Spleen (tissue), 11 donors: ENCODE results near the gene CAMK2B. TPM values are rescaled to one million over a fixed set of nuclear protein-coding genes. Genes with fewer than 3 reads are reported as not detected.

Experiments used
- DNase-seq: peaks from one replicate; pipeline ENCODE4 v3.0.0-alpha.2; 2020
- H3K27ac ChIP-seq, 8 donors: fragments of 200-600 bp; sonication (generic) in 7 of 8; 1 replicate in 4 of 8; 2 replicates in 4 of 8; pipeline versions ENCODE4 v1.5.0 to v1.8.0; 2016 to 2021; ENCODE audit warnings: inconsistent platforms in 4 of 8, mild to moderate bottlenecking in 4 of 8, moderate library complexity in 1 of 8
- H3K27me3 ChIP-seq, 7 donors: fragments of 200-600 bp; sonication (generic) in 6 of 7; replicated peaks in 1 of 7; 1 replicate in 4 of 7; 2 replicates in 3 of 7; pipeline versions ENCODE4 v1.5.0 to v1.8.0; 2016 to 2021; ENCODE audit warnings: inconsistent platforms in 3 of 7, mild to moderate bottlenecking in 1 of 7
- H3K36me3 ChIP-seq, 6 donors: fragments of 200-600 bp; sonication (generic) in 5 of 6; 1 replicate in 4 of 6; 2 replicates in 2 of 6; pipeline versions ENCODE4 v1.5.0 to v1.8.0; 2016 to 2021; ENCODE audit warnings: inconsistent platforms in 2 of 6
- H3K4me1 ChIP-seq, 6 donors: fragments of 200-600 bp; sonication (generic) in 5 of 6; 1 replicate in 3 of 6; 2 replicates in 3 of 6; pipeline versions ENCODE4 v1.5.0 to v1.8.0; 2016 to 2021; ENCODE audit warnings: inconsistent platforms in 3 of 6
- H3K4me3 ChIP-seq, 8 donors: fragments of 200-600 bp; sonication (generic) in 7 of 8; 1 replicate in 4 of 8; 2 replicates in 4 of 8; pipeline versions ENCODE4 v1.5.0 to v1.8.0; 2016 to 2021; ENCODE audit warnings: inconsistent platforms in 4 of 8, mild to moderate bottlenecking in 4 of 8, moderate library complexity in 2 of 8
- H3K9me3 ChIP-seq, 8 donors: fragments of 200-600 bp; sonication (generic) in 7 of 8; 1 replicate in 4 of 8; 2 replicates in 4 of 8; pipeline versions ENCODE4 v1.5.0 to v1.8.0; 2016 to 2021; ENCODE audit warnings: inconsistent platforms in 4 of 8
- POLR2A ChIP-seq, 3 donors: fragments of 450-650 bp; IDR thresholded peaks; one replicate each; pipeline ENCODE4 v1.5.1; 2017; ENCODE audit warnings: antibody characterized with exemption in 3 of 3, mild to moderate bottlenecking in 1 of 3
- POLR2AphosphoS5 ChIP-seq, 3 donors: sonication (generic); formaldehyde crosslinking; IDR thresholded peaks; one replicate each; pipeline ENCODE4 v1.5.1; 2017; ENCODE audit warnings: antibody characterized with exemption in 3 of 3
- WGBS, 5 donors: extraction: QIAGEN DNeasy Blood & Tissue Kit in 3 of 5; methylation state at CpG; one replicate each; pipeline versions ENCODE4 v1.1.5 to v1.1.7; 2013 to 2018; 5-methylcytosine and 5-hydroxymethylcytosine counted together
- intact Hi-C: fragments of 100-400 bp; cut with DNase I; formaldehyde crosslinking; loops from one replicate; pipeline ENCODE4 v1.15.0; 2023; ENCODE audit warnings: low total_unique reads
- polyA plus RNA-seq, 3 donors: library from polyadenylated mRNA; stranded (reverse); fragments of 200-250 nt; gene quantifications; one replicate each; pipeline ENCODE4 v1.2.1, GENCODE V29; 2013
- total RNA-seq, 7 donors: library from RNA; depleted of rRNA in 3 of 7; stranded (reverse); fragments of >200 nt in 3 of 7; fragmentation: NEBNext Ultra II Directional in 4 of 7; extraction: Animal tissue kit (Norgen Biotek cat#: 25700) in 4 of 7; gene quantifications; one replicate each; pipeline versions ENCODE4 v1.1.0 to v1.2.1, GENCODE V29; 2016 to 2021
- TF ChIP-seq, protein P1 (sequence below), 11 experiments: fragments of 200-600 bp in 7 of 11; fragments of 450-650 bp in 4 of 11; sonication (generic) in 4 of 11; IDR thresholded peaks in 8 of 11; conservative IDR thresholded peaks in 3 of 11; 1 replicate in 7 of 11; 2 replicates in 4 of 11; pipeline versions ENCODE4 v1.4.0 to v1.8.0; 2016 to 2021; ENCODE audit warnings: antibody characterized with exemption in 11 of 11, inconsistent platforms in 4 of 11, mild to moderate bottlenecking in 1 of 11
- donor health status: healthy with polysubstance abuse.
- donor health status: DM: no; HTN: no; CAD: no; lungs with moderate emphysema.
- donor health status: DM: no; HTN: no; CAD: no.
- donor health status: Bipolar disorder and iron deficiency.
- donor health status: healthy.
- donor health status: DM: no; HTN: no; CAD: no.
- donor health status: DM: yes; HTN: yes; CAD: no.

CAMK2B gene
- total and polyA plus RNA-seq, 10 donors, result 0.20 to 2.9 (median 0.61) TPM; not detected in 2

DNA sequence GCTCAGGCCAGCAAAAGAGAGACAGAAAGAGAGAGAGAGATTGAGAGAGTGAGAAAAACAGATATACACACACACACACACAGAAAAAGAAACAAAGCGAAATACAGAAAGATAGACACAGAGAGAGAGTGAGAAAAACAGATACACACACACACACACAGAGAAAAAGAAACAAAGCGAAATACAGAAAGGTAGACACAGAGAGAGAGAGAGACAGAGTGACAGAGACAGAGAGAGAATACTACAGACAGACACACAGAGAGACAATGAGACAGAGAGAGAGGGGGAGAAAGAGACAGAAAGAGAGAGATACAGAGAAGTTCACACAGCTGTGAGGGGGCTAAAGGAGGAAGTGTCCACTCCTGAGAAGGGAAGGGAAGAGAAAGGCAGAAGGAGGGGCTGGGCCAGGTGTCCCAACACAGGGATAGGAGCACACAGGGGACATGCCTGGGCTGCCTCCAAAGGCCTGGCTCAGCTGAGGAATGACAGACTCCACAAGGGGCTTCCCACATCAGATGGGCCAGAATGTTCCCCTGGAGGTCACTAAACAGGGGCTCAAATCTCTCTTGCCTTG is 140.4 kb downstream of the CAMK2B start:
- Histone ChIP-seq H3K36me3 (no peaks in the 10 kb centered on the region), H3K27me3 (peaks cover 0 to 4% (median 0%) of the 10 kb centered on the region in 7 donors), H3K4me1 (no peaks in the 10 kb centered on the region), H3K9me3 (peaks cover 0 to 15% (median 9%) of the 10 kb centered on the region in 8 donors), H3K27ac (no peak overlapping the region), H3K4me3 (no peak overlapping the region)
- DNase-seq, result no peak
- 86 to 98% (median 93%) methylated on average over 2 of the region's 2 CpGs for WGBS, 5 donors
- TF ChIP-seq, protein P1, sequence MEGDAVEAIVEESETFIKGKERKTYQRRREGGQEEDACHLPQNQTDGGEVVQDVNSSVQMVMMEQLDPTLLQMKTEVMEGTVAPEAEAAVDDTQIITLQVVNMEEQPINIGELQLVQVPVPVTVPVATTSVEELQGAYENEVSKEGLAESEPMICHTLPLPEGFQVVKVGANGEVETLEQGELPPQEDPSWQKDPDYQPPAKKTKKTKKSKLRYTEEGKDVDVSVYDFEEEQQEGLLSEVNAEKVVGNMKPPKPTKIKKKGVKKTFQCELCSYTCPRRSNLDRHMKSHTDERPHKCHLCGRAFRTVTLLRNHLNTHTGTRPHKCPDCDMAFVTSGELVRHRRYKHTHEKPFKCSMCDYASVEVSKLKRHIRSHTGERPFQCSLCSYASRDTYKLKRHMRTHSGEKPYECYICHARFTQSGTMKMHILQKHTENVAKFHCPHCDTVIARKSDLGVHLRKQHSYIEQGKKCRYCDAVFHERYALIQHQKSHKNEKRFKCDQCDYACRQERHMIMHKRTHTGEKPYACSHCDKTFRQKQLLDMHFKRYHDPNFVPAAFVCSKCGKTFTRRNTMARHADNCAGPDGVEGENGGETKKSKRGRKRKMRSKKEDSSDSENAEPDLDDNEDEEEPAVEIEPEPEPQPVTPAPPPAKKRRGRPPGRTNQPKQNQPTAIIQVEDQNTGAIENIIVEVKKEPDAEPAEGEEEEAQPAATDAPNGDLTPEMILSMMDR (IDR thresholded peaks at IDR 0.05 in 8 of 11, conservative IDR thresholded peaks at IDR 0.05 in 3 of 11), result no peak
- no peak for TF ChIP-seq POLR2A (IDR thresholded peaks at IDR 0.05)
- no peak for TF ChIP-seq POLR2AphosphoS5 (IDR thresholded peaks at IDR 0.05)
- intact Hi-C loops, result no loop called here

DNA sequence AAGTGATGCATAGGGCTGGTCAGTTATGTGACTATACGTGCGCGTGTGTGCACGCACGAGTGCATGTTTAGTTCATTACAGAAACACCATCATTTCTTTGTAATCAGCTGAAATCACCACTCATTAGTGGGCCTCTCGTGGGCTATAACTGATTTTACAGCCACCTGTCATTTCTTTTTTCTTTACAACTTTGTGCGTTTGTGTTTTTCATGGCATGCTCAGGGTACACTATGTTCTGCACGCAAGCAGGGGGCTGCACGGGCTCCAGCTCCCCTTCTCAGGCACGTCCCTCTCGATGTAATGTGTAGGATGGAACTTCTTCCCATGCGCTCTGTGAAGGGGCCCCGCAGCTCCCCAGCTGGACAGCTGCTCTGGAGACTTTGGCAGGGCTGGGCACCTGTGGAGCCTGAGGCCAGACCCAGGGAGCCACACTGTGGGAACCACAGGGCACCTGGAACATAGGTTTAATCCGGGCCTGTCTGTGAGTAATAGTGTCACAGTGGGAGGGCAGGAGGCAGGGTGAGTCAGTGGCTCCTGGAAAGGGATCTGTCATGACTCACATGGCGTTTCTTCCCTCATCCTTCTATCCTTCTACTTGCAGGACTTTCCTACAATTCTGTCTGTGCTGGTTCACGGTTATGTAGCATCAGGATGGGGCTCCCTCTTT is 141.1 kb downstream of the CAMK2B start:
- H3K4me1 ChIP-seq, result no peaks in the 10 kb centered on the region
- peaks cover 0 to 15% (median 9%) of the 10 kb centered on the region in 8 donors for H3K9me3 ChIP-seq
- WGBS, 5 donors, result 77 to 88% (median 83%) methylated on average over 16 of the region's 16 CpGs
- H3K27me3 ChIP-seq, result peaks cover 0 to 2% (median 0%) of the 10 kb centered on the region in 7 donors
- intact Hi-C loops, result no loop called here
- no peak for DNase-seq
- H3K27ac ChIP-seq, result no peak overlapping the region
- TF ChIP-seq POLR2AphosphoS5 (IDR thresholded peaks at IDR 0.05), result no peak
- TF ChIP-seq POLR2A (IDR thresholded peaks at IDR 0.05), result no peak
- TF ChIP-seq, protein P1 (IDR thresholded peaks at IDR 0.05 in 8 of 11, conservative IDR thresholded peaks at IDR 0.05 in 3 of 11), result no peak
- no peak overlapping the region for H3K4me3 ChIP-seq
- no peaks in the 10 kb centered on the region for H3K36me3 ChIP-seq

DNA sequence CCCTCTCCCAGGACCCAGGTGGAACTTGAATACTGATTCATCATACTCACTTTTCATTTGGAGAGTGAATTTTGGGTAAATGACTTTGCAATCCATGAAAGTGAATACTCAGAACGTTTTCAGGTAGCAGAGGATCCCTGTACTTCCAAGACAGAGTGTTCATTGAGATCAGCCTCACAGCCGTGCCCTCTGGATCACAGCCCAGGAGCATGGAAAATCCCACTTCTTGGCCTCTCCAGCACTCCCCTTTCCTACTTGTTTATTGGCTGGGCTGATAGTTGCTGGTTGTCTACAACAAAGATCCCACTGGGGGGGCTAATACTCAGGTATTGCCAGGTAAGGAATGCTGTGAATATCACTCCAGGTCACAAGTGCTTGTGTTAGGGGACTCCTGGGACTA is 142.0 kb downstream of the CAMK2B start:
- TF ChIP-seq POLR2AphosphoS5 (IDR thresholded peaks at IDR 0.05) (no peak), POLR2A (IDR thresholded peaks at IDR 0.05) (no peak)
- TF ChIP-seq, protein P1 (IDR thresholded peaks at IDR 0.05 in 8 of 11, conservative IDR thresholded peaks at IDR 0.05 in 3 of 11), result no peak
- H3K27me3 ChIP-seq, result no peaks in the 10 kb centered on the region

GRCh38 chr7:44182827-44183226 is 142.6 kb downstream of the CAMK2B start:
- Histone ChIP-seq H3K9me3 (peaks cover 0 to 15% (median 9%) of the 10 kb centered on the region in 8 donors), H3K27ac (no peak overlapping the region), H3K36me3 (no peaks in the 10 kb centered on the region), H3K4me1 (no peaks in the 10 kb centered on the region), H3K4me3 (no peak overlapping the region), H3K27me3 (peaks cover 0 to 3% (median 0%) of the 10 kb centered on the region in 7 donors)
- 76 to 91% (median 85%) methylated on average over 5 of the region's 5 CpGs for WGBS, 5 donors
- intact Hi-C loops, result no loop called here
- no peak for TF ChIP-seq POLR2AphosphoS5 (IDR thresholded peaks at IDR 0.05)
- no peak for TF ChIP-seq POLR2A (IDR thresholded peaks at IDR 0.05)
- TF ChIP-seq, protein P1 (IDR thresholded peaks at IDR 0.05 in 8 of 11, conservative IDR thresholded peaks at IDR 0.05 in 3 of 11), result no peak
- DNase-seq, result no peak

More for the DNA sequence above, 142.0 kb downstream of the CAMK2B start:
- Histone ChIP-seq H3K27ac (no peak overlapping the region), H3K9me3 (peaks cover 0 to 15% (median 9%) of the 10 kb centered on the region in 8 donors), H3K4me3 (no peak overlapping the region), H3K4me1 (no peaks in the 10 kb centered on the region), H3K36me3 (no peaks in the 10 kb centered on the region)
- 46 to 79% (median 61%) methylated on average over 2 of the region's 2 CpGs for WGBS, 5 donors
- intact Hi-C loops, result no loop called here
- no peak for DNase-seq
